HL-60 (cell line): ENCODE measurements around the gene IRX6.

Source experiments
- DNase-seq, 2 experiments: peaks; one replicate each; pipeline ENCODE4 v3.0.0-alpha.2; 2010 to 2020; ENCODE audit warnings: low read depth in 1 of 2, low spot score in 1 of 2
- H3K27ac ChIP-seq: fragments of 250-450 bp; sonication (Bioruptor Pico); replicated peaks from 2 replicates; pipeline ENCODE4 v1.5.1; 2020; ENCODE audit warnings: mild to moderate bottlenecking, moderate library complexity
- H3K27me3 ChIP-seq: fragments of 250-450 bp; sonication (Bioruptor Pico); 2 replicates; pipeline ENCODE4 v1.5.1; 2021; ENCODE audit warnings: mild to moderate bottlenecking, moderate library complexity; ENCODE audit not compliant: insufficient read depth, poor library complexity, severe bottlenecking
- H3K4me3 ChIP-seq: replicated peaks from 2 replicates; pipeline ENCODE4 v1.5.1; 2011; ENCODE audit warnings: mild to moderate bottlenecking, control low read depth, low read length; ENCODE audit not compliant: insufficient read depth
- GABPA ChIP-seq: IDR thresholded peaks from 2 replicates; pipeline ENCODE4 v1.6.1; 2012; ENCODE audit warnings: low read depth
- POLR2AphosphoS5 ChIP-seq: IDR thresholded peaks from 2 replicates; pipeline ENCODE4 v1.6.1; 2012; ENCODE audit warnings: low read depth
- SPI1 ChIP-seq: IDR thresholded peaks from 2 replicates; pipeline ENCODE4 v1.6.1; 2012; ENCODE audit warnings: low read depth, mild to moderate bottlenecking, borderline replicate concordance
- TF ChIP-seq, protein P1 (sequence below): IDR thresholded peaks from 2 replicates; pipeline ENCODE4 v1.6.1; 2012; ENCODE audit warnings: low read depth; ENCODE audit not compliant: insufficient replicate concordance
- TF ChIP-seq, protein P2 (sequence below): IDR thresholded peaks from one replicate; pipeline ENCODE4 v1.5.1; 2011; ENCODE audit warnings: low read length, control low read depth, inconsistent platforms; ENCODE audit not compliant: insufficient read depth

Gene IRX6

DNA sequence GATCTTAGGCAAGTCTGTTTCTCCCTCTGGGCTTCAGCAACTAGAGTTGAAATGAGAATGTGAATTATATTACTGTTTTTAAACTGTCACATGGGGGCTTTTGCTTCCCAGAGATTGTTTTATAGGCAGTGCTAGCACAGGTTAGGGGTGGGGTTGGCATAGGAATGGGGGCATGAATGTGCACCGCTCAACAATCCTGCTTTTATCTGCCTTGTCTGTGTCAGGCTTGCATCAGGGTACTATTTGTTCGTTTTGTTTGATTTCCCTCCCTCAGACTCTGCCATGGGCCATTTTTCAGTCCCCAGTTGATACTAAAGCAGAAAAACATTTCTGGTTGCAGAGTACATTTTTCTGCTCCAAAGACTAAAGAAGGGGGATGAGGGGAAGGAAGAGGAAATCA lies 34.6 kb upstream of the IRX6 start:
- no peak overlapping the region for H3K27ac ChIP-seq
- no peak overlapping the region for H3K4me3 ChIP-seq
- H3K27me3 ChIP-seq = no peaks in the 10 kb centered on the region
- TF ChIP-seq, protein P1, sequence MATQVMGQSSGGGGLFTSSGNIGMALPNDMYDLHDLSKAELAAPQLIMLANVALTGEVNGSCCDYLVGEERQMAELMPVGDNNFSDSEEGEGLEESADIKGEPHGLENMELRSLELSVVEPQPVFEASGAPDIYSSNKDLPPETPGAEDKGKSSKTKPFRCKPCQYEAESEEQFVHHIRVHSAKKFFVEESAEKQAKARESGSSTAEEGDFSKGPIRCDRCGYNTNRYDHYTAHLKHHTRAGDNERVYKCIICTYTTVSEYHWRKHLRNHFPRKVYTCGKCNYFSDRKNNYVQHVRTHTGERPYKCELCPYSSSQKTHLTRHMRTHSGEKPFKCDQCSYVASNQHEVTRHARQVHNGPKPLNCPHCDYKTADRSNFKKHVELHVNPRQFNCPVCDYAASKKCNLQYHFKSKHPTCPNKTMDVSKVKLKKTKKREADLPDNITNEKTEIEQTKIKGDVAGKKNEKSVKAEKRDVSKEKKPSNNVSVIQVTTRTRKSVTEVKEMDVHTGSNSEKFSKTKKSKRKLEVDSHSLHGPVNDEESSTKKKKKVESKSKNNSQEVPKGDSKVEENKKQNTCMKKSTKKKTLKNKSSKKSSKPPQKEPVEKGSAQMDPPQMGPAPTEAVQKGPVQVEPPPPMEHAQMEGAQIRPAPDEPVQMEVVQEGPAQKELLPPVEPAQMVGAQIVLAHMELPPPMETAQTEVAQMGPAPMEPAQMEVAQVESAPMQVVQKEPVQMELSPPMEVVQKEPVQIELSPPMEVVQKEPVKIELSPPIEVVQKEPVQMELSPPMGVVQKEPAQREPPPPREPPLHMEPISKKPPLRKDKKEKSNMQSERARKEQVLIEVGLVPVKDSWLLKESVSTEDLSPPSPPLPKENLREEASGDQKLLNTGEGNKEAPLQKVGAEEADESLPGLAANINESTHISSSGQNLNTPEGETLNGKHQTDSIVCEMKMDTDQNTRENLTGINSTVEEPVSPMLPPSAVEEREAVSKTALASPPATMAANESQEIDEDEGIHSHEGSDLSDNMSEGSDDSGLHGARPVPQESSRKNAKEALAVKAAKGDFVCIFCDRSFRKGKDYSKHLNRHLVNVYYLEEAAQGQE = no peak
- no peak for TF ChIP-seq SPI1
- DNase-seq = no peak

DNA sequence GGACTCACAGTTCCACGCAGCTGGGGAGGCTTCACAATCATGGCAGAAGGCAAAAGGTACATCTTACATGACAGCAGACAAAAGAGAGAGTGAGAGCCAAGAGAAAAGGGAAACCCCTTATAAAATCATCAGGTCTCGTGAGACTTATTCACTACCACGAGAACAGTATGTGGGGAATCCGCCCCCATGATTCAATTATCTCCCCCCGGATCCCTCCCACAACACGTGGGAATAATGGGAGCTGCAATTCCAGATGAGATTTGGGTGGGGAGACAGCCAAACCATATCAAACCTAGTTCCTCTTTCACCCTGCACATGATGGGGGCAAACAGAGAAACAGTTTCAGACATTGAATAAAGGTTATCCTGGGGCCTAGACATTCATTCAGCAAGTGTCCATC lies 32.2 kb upstream of the IRX6 start:
- DNase-seq = no peak
- TF ChIP-seq, protein P2, sequence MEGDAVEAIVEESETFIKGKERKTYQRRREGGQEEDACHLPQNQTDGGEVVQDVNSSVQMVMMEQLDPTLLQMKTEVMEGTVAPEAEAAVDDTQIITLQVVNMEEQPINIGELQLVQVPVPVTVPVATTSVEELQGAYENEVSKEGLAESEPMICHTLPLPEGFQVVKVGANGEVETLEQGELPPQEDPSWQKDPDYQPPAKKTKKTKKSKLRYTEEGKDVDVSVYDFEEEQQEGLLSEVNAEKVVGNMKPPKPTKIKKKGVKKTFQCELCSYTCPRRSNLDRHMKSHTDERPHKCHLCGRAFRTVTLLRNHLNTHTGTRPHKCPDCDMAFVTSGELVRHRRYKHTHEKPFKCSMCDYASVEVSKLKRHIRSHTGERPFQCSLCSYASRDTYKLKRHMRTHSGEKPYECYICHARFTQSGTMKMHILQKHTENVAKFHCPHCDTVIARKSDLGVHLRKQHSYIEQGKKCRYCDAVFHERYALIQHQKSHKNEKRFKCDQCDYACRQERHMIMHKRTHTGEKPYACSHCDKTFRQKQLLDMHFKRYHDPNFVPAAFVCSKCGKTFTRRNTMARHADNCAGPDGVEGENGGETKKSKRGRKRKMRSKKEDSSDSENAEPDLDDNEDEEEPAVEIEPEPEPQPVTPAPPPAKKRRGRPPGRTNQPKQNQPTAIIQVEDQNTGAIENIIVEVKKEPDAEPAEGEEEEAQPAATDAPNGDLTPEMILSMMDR = no peak
- TF ChIP-seq POLR2AphosphoS5 (no peak), GABPA (no peak), SPI1 (no peak)
- TF ChIP-seq, protein P1 = no peak
- Histone ChIP-seq H3K4me3 (no peak overlapping the region), H3K27me3 (no peaks in the 10 kb centered on the region), H3K27ac (no peak overlapping the region)

DNA sequence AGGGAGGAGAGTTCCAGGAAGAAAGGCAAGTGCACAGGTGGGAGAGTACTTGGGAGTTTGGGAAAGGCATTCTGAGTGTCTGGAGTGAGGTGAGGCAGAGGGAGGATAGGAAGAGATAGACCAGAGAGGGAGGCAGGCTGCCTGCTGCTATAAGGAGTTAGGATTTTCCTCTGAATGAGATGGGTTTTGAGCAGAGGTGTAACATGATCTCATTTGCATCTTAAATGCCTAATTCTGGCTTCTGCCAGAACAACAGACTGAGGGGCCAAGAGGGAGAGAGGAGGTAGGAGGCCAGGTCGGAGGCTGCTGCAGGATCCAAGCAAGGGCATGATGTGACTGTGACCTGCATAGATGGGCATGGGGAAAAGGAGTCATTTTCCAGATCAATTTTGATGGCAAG lies 31.5 kb upstream of the IRX6 start:
- Histone ChIP-seq H3K27ac (no peak overlapping the region), H3K27me3 (no peaks in the 10 kb centered on the region), H3K4me3 (no peak overlapping the region)
- no peak for DNase-seq
- TF ChIP-seq, protein P2 = no peak
- TF ChIP-seq GABPA (no peak), POLR2AphosphoS5 (no peak), SPI1 (no peak)
- TF ChIP-seq, protein P1 = no peak

DNA sequence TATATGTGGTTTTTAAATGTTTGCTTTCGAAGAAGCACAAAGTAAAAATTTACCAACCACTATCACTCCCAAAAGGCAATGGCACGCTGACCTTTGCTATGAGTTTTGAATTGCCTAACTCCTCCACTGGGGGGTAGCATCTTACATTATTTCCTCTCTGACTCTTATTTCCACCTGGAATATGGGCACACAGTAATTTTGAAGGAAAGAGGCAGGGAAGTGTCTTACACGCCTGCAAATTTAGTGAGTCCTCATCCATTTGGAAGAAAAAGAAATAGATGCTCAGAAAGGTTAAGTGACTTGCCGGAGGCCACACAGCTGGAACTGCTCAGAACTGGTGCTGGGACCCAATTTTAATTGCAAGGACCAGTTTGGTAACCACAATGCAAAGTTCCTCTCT lies 29.9 kb upstream of the IRX6 start:
- TF ChIP-seq, protein P1 = no peak
- TF ChIP-seq GABPA (no peak), POLR2AphosphoS5 (no peak), SPI1 (no peak)
- TF ChIP-seq, protein P2 = no peak
- DNase-seq = peak in 1 of 2 experiments; percentile 20

More for the DNA sequence above, 29.9 kb upstream of the IRX6 start:
- H3K27me3 ChIP-seq = no peaks in the 10 kb centered on the region
- H3K27ac ChIP-seq = no peak overlapping the region
- H3K4me3 ChIP-seq = no peak overlapping the region
